GM12865 (cell line): Measurements from ENCODE around the gene MXRA7.

Experiments used
- DNase-seq: peaks from one replicate; pipeline ENCODE4 v3.0.0; 2010; ENCODE audit warnings: low read depth
- H3K4me3 ChIP-seq: 2 replicates; pipeline ENCODE4 v1.5.1; 2011; ENCODE audit warnings: mild to moderate bottlenecking, low read depth, low read length, control low read depth
- CTCF ChIP-seq: IDR thresholded peaks from 2 replicates; pipeline ENCODE4 v1.5.1; 2011; ENCODE audit warnings: low read length, control low read depth, low read depth, inconsistent platforms; ENCODE audit not compliant: insufficient read depth; ENCODE audit errors: missing control alignments

The MXRA7 gene

DNA sequence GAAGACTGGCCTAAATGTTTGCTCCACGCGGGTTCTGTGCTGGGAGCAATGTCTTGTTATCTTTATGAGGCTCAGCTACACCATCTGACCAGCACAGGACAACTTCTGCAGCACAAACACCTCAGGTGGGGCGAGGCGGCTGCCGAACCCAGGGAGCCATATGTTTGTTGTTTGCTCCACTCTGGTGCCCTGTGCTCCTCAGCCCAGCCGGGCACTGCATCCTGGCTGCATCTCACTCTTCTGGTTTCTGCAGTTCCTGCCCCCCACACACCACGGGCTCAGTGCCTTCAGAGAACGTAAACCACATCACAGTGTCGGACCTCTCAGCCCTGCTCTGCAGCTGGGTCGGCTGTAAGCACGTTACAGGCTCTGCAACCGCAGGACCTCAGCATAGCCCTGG is 32.4 kb downstream of the MXRA7 start:
- peak; percentile 17 for DNase-seq
- no peak overlapping the region for H3K4me3 ChIP-seq
- no peak for TF ChIP-seq CTCF

- no peak for DNase-seq
- TF ChIP-seq CTCF: no peak
- H3K4me3 ChIP-seq: no peak overlapping the region
Observed at GRCh38 chr17:76677406-76677805, 33.4 kb downstream of the MXRA7 start.

- no peak for TF ChIP-seq CTCF
- H3K4me3 ChIP-seq: no peak overlapping the region
- DNase-seq: no peak
Observed at GRCh38 chr17:76676629-76677028, 34.1 kb downstream of the MXRA7 start.

- no peak for DNase-seq
- TF ChIP-seq CTCF: no peak
- H3K4me3 ChIP-seq: no peak overlapping the region
Observed at GRCh38 chr17:76675648-76676047, 35.1 kb downstream of the MXRA7 start.

GRCh38 chr17:76674600-76674999 is 36.2 kb downstream of the MXRA7 start:
- no peak for TF ChIP-seq CTCF
- DNase-seq: no peak
- no peak overlapping the region for H3K4me3 ChIP-seq

GRCh38 chr17:76673729-76674128 is 37.0 kb downstream of the MXRA7 start:
- TF ChIP-seq CTCF: no peak
- no peak for DNase-seq
- H3K4me3 ChIP-seq: no peak overlapping the region

DNA sequence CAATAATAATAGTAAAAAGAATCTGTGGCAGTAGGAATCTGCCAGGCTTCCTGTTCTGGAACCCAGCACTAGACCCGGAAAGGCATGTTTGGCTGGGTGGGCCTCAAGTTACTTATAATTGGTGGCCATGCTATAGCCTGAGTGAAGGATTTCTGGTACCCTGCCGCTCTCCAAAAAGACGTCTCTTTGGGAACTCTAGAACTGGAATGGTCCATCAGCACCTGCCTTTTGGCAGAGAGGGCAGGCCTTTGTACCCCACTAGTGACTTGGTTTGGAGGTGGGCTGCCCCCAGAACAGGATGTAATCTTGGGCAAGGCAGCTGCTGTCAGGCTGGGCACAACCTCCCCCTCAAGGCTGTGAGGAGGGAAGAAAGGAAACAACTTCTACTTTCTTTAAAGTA is 37.9 kb downstream of the MXRA7 start:
- no peak overlapping the region for H3K4me3 ChIP-seq
- TF ChIP-seq CTCF: no peak
- DNase-seq: no peak
